HepG2 (cell line): Measurements from ENCODE around the gene FAM174C. TPM values are rescaled to one million over a fixed set of nuclear protein-coding genes. Genes with fewer than 3 reads are reported as not detected.
A peak's percentile ranks its signal among the peaks of the same experiment; 100 is the strongest.

Source experiments
- AKAP8 ChIP-seq: sonication (generic); formaldehyde crosslinking; IDR thresholded peaks from 2 replicates; pipeline ENCODE4 v1.5.1; 2020; ENCODE audit warnings: mild to moderate bottlenecking, missing genetic modification reagents
- BATF2 ChIP-seq: sonication (generic); formaldehyde crosslinking; IDR thresholded peaks from 2 replicates; pipeline ENCODE4 v1.8.0; 2022; ENCODE audit warnings: mild to moderate bottlenecking, missing genetic modification reagents, moderate library complexity
- FOXC1 ChIP-seq: sonication (generic); formaldehyde crosslinking; IDR thresholded peaks from 2 replicates; pipeline ENCODE4 v1.8.0; 2022; ENCODE audit warnings: mild to moderate bottlenecking, missing genetic modification reagents, borderline replicate concordance
- GMEB2 ChIP-seq: IDR thresholded peaks from 2 replicates; pipeline ENCODE4 v1.6.1; 2016; ENCODE audit warnings: missing biosample characterization, missing genetic modification reagents, low read depth
- HOXA5 ChIP-seq: sonication (generic); formaldehyde crosslinking; IDR thresholded peaks from 2 replicates; pipeline ENCODE4 v1.4.0; 2020; ENCODE audit warnings: missing genetic modification reagents
- JUND ChIP-seq: sonication (generic); formaldehyde crosslinking; IDR thresholded peaks from 2 replicates; pipeline ENCODE4 v1.8.0; 2022; ENCODE audit warnings: mild to moderate bottlenecking, missing genetic modification reagents
- KMT2B ChIP-seq: IDR thresholded peaks from 2 replicates; pipeline ENCODE4 v1.6.1; 2016; ENCODE audit warnings: missing genetic modification reagents, missing compliant biosample characterization
- MAFG ChIP-seq: sonication (generic); formaldehyde crosslinking; IDR thresholded peaks from 2 replicates; pipeline ENCODE4 v1.5.1; 2020; ENCODE audit warnings: mild to moderate bottlenecking, missing genetic modification reagents
- MXD3 ChIP-seq: IDR thresholded peaks from 2 replicates; pipeline ENCODE4 v1.6.1; 2016; ENCODE audit warnings: mild to moderate bottlenecking, missing biosample characterization, missing genetic modification reagents
- MYC ChIP-seq: sonication (generic); formaldehyde crosslinking; IDR thresholded peaks from 2 replicates; pipeline ENCODE4 v1.9.0; 2021; ENCODE audit warnings: missing genetic modification reagents, borderline replicate concordance
- MZF1 ChIP-seq: sonication (generic); formaldehyde crosslinking; IDR thresholded peaks from 2 replicates; pipeline ENCODE4 v1.8.1; 2023; ENCODE audit warnings: mild to moderate bottlenecking, missing genetic modification reagents, borderline replicate concordance
- NCOR1 ChIP-seq: fragments of 200-600 bp; sonication (generic); IDR thresholded peaks from 2 replicates; pipeline ENCODE4 v1.7.0; 2017; ENCODE audit warnings: antibody characterized with exemption, low read length, borderline replicate concordance
- NR2F2 ChIP-seq: IDR thresholded peaks from 2 replicates; pipeline ENCODE4 v1.6.1; 2012; ENCODE audit warnings: low read depth, inconsistent platforms, borderline replicate concordance
- PBX3 ChIP-seq: sonication (generic); formaldehyde crosslinking; IDR thresholded peaks from 2 replicates; pipeline ENCODE4 v1.8.1; 2023; ENCODE audit warnings: missing genetic modification reagents, inconsistent platforms, borderline replicate concordance
- PTBP1 ChIP-seq: fragments of 200-400 bp; formaldehyde crosslinking; IDR thresholded peaks from 2 replicates; pipeline ENCODE4 v1.6.1; 2018; ENCODE audit warnings: low read length, low read depth; ENCODE audit not compliant: poor library complexity, severe bottlenecking
- XBP1 ChIP-seq: sonication (generic); formaldehyde crosslinking; IDR thresholded peaks from 2 replicates; pipeline ENCODE4 v1.5.0; 2020; ENCODE audit warnings: missing genetic modification reagents
- ZNF280B ChIP-seq: sonication (generic); formaldehyde crosslinking; IDR thresholded peaks from 2 replicates; pipeline ENCODE4 v1.5.0; 2020; ENCODE audit warnings: missing genetic modification reagents, mild to moderate bottlenecking, borderline replicate concordance
- ZNF33B ChIP-seq: sonication (generic); formaldehyde crosslinking; IDR thresholded peaks from 2 replicates; pipeline ENCODE4 v1.5.1; 2020; ENCODE audit warnings: mild to moderate bottlenecking, missing genetic modification reagents
- ZNF484 ChIP-seq: sonication (generic); formaldehyde crosslinking; IDR thresholded peaks from 2 replicates; pipeline ENCODE4 v1.5.1; 2020; ENCODE audit warnings: mild to moderate bottlenecking, low read depth, missing genetic modification reagents, borderline replicate concordance
- ZNF614 ChIP-seq: IDR thresholded peaks from 2 replicates; pipeline ENCODE4 v1.6.1; 2018; ENCODE audit warnings: missing biosample characterization, missing genetic modification reagents, inconsistent platforms, borderline replicate concordance
- ZNF770 ChIP-seq: sonication (generic); formaldehyde crosslinking; IDR thresholded peaks from 2 replicates; pipeline ENCODE4 v1.5.0; 2020; ENCODE audit warnings: mild to moderate bottlenecking, missing genetic modification reagents
- ZNF772 ChIP-seq: sonication (generic); formaldehyde crosslinking; IDR thresholded peaks from 2 replicates; pipeline ENCODE4 v1.5.0; 2020; ENCODE audit warnings: mild to moderate bottlenecking, missing genetic modification reagents
- polyA plus RNA-seq, 8 experiments: library from polyadenylated mRNA; depleted of rRNA in 3 of 8; stranded (reverse) in 7 of 8; unstranded in 1 of 8; fragments of >200 nt; fragmentation: Illumina TruSeq in 4 of 8; extraction: Trizol in 4 of 8; gene quantifications; 2 replicates each; pipeline versions ENCODE4 v1.2.1 to v1.2.3, GENCODE V29; 2011 to 2016; ENCODE audit warnings: low read depth in 4 of 8, missing spikeins in 1 of 8, mixed read lengths in 1 of 8; ENCODE audit not compliant: insufficient read depth in 1 of 8
- total RNA-seq, 5 experiments: library from RNA; depleted of rRNA; stranded (reverse); fragments of >200 nt; fragmentation: Illumina TruSeq; extraction: Trizol; gene quantifications; 2 replicates each; pipeline ENCODE4 v1.2.3, GENCODE V29; 2016; ENCODE audit warnings: low read depth in 1 of 5

The FAM174C gene
- total and polyA plus RNA-seq, 2 of the 13 experiments (the other 11 are each of a cell fraction or from before 2014, with no cell fraction given) = 19.5 to 31.3 TPM

- TF ChIP-seq GMEB2 (CRISPR knock-in tag) (no peak), XBP1 (no peak), MZF1 (no peak), HOXA5 (CRISPR knock-in tag) (peak; percentile 73; the same call in 1 of the 2 replicates), ZNF484 (no peak), PTBP1 (no peak), NR2F2 (no peak), ZNF280B (CRISPR knock-in tag) (0 out of 2 replicates have a peak, but pooled peaks have one; percentile 3), NCOR1 (no peak), FOXC1 (CRISPR knock-in tag) (no peak), AKAP8 (CRISPR knock-in tag) (peak; percentile 84; the same call in 1 of the 2 replicates), ZNF770 (no peak), JUND (0 out of 2 replicates have a peak, but pooled peaks have one; percentile 26), ZNF614 (CRISPR knock-in tag) (no peak), MXD3 (CRISPR knock-in tag) (peak; percentile 87), BATF2 (0 out of 2 replicates have a peak, but pooled peaks have one; percentile 20), KMT2B (CRISPR knock-in tag) (no peak; the same call in 1 of the 2 replicates), PBX3 (CRISPR knock-in tag) (no peak), MAFG (CRISPR knock-in tag) (no peak), MYC (CRISPR knock-in tag) (peak; percentile 40; the same call in 1 of the 2 replicates), ZNF772 (CRISPR knock-in tag) (peak; percentile 11; the same call in 1 of the 2 replicates), ZNF33B (CRISPR knock-in tag) (no peak)
Measured at GRCh38 chr19:1248139-1248785, 27.1 kb upstream of the FAM174C start, which contains the start of gene MIDN (continued).
